HG02763 (cell line): ENCODE results near the gene CLDN3.
"Not testable (repeated sequence)": the region's sequence is repeated elsewhere in the genome, so short reads cannot be mapped to it uniquely, and the experiment has no call there.

Source experiments
- ATAC-seq: cut with Tn5 transposase; IDR thresholded peaks from one replicate; pipeline ENCODE4 v1.9.1; 2021; ENCODE audit warnings: mild to moderate bottlenecking, moderate library complexity; ENCODE audit not compliant: unreplicated experiment

CLDN3 gene

GRCh38 chr7:73738220-73738611 lies 31.9 kb downstream of the CLDN3 start:
- no peak for ATAC-seq

DNA sequence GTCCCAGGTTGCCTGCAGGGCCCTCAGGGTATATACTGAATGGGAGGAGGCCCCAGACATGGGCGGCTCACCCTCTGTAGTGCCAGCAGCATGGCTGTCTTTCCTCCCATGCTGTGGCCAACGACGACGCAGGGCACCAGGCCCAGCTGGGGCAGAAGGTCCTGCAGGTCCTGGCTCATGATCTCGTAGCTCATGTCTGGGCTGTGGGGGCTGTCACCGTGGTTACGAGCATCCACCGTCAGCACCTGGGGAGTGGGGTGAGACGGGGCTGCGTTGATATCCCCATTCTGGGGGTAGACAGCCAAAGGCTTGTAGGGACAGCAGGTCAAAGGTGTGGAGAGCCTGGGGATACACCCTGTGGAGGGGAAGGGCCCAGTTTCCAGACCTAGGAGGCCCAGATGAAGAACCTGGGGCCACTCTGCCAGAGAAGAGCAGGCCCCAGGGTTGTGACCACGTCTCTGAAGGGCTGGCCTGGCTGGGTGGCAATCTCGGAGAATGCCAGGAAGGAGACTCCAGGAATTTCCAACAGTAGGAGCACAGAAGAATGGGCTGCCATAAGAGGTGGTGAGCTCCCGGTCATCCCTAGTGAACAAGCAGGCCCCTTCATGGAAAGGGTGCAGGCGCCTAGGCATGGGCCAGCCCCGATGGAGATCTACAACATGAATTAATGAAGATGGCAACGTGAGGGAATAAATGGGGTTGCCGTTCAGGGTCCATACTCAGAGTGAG lies 32.4 kb downstream of the CLDN3 start:
- ATAC-seq: no peak

GRCh38 chr7:73736885-73737284 lies 33.2 kb downstream of the CLDN3 start:
- no peak for ATAC-seq

DNA sequence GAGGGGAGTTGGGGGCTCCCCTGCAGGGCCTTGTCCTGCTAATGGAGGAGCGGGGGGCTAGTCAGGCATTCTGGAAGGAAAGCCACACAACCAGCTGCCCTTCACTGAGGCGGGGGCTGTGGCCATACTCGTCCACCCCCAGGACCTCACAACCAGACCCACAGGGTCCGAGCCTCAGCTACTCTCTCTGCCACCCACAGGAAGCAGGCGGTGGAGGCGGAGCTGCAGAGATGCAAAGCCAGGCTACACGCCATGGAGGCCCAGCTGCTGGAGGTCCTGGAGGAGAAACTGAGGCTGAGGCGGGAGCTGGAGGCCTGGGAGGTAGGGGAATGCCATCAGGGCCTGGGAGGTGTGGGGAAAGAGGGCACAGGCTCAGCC lies 34.6 kb downstream of the CLDN3 start:
- no peak for ATAC-seq

DNA sequence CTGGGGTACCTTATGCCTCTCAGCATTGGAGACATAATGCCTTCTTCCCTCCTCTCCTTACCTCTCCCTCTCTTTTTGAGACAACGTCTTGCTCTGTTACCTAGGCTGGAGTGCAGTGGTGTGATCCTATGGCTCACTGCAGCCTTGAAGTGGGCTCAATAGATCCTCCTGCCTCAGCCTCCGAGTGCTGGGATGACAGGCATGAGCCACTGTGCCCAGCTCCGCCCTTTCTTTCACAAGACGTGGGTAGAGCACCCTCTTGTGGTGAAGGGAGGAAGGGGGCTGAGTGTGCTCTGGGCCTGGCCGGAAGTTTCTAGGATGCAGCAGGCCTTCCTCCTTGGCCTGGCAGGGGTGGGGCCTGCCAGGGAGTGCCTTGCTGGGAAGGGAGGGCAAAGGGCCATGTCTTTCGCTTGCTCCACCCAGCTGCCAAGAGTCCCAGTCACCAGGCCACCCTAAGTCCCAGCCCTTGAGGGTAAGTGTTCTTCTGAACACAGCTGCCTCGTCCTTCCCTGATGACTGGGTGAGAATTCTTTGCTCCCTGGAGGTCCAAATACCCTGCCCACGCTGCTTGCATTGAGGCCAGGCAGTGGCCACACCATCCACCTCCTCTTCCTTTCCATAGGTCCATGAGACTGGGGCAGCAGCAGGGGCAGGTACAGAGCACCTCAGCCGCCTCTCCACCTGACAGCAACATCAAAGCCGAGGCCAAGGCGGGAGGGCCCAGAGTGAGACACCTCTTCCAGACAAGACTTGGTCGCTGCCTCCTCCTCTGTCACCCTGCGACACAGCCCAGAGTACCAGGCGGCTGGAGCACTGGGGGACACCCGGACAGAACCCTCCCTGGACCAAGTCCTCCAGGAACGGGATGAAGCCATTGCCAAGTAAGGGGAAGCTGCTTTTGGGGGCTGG lies 35.2 kb downstream of the CLDN3 start:
- peak; percentile 36 for ATAC-seq

DNA sequence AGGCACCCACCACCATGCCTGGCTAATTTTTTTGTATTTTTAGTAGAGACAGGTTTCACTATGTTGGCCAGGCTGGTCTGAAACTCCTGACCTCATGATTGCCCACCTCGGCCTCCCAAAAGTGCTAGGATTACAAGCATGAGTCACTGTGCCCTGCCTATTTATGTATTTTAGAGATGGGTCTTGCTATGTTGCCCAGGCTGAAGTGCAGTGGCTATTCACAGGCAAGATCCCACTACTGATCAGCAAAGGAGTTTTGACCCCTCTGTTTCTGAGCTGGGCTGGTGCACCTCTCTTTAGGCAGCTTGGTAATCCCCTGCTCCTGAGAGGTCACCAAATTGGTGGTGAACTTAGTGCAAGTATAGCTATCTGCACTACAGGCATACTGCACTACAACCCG lies 37.7 kb downstream of the CLDN3 start:
- no peak for ATAC-seq

DNA sequence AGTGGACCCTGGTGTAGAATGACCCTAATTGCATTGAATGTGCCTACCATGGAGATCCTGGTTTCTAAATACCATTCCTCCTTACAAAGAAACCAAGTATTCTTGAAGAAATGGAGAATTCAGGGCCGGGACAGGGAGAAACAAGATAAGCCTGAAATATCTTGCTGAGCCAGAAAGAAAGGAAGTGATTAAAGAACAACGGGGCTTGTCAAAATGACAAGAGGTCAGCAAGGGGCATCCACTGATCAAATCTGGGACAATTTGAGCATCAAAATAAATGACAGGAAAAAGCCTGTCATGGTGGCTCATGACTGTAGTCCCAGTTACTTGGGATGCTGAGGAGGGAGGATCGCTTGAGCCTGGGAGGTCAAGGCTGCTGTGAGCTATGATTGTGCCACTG lies 39.6 kb downstream of the CLDN3 start:
- no peak for ATAC-seq

GRCh38 chr7:73728551-73728950 lies 41.5 kb downstream of the CLDN3 start:
- no peak for ATAC-seq

GRCh38 chr7:73727952-73728351 lies 42.1 kb downstream of the CLDN3 start:
- no peak for ATAC-seq

GRCh38 chr7:73726083-73726466 lies 44.0 kb downstream of the CLDN3 start:
- ATAC-seq: peak; percentile 29

GRCh38 chr7:73723813-73724212 lies 46.3 kb downstream of the CLDN3 start:
- ATAC-seq: no peak

DNA sequence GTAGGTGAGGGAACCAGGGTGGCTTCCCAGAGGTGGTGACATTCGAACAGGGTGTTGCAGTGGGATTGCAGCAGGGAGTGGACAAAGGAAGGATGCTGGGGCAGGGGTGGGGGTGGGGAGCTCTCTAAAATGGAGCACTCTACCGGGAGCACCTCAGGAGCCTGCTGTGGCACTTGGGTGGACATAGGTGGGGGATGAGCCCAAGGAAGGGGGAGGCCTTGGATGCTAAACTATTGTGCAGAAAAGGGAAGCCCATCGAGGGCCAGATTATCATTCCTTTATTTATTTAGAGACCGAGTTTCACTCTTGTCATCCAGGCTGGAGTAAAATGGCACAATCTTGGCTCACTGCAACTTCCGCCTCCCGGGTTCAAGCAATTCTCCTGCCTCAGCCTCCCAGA lies 47.3 kb downstream of the CLDN3 start:
- no peak for ATAC-seq

- not testable (repeated sequence) for ATAC-seq
These were observed 47.9 kb downstream of the CLDN3 start for GRCh38 chr7:73722182-73722581.

- no peak for ATAC-seq
These were observed 48.7 kb downstream of the CLDN3 start for GRCh38 chr7:73721377-73721817.

GRCh38 chr7:73720443-73720842 lies 49.6 kb downstream of the CLDN3 start:
- not testable (repeated sequence) for ATAC-seq

DNA sequence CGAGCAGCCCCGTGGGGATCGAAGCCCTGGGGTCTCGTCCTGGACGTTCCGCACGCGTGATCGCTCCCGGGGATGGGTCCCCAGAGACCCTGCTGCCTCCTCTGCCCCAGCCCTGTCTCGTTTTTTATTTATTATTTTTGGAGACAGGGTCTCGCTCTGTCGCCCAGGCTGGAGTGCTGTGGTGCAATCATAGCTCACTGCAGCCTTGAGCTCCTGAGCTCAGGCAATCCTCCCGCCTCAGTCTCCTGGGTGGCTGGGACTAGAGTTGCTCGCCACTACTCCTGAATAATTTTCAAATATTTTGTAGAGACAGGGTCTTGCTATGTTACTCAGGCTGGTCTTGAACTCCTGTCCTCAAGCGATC lies 50.3 kb downstream of the CLDN3 start:
- ATAC-seq: no peak
